ENCODE results near the gene WNT8B. TPM values are rescaled to one million over a fixed set of nuclear protein-coding genes. Genes with fewer than 3 reads are reported as not detected.

WNT8B gene
- total RNA-seq, 1 experiment from 2014 or later: 0.14 TPM

DNA sequence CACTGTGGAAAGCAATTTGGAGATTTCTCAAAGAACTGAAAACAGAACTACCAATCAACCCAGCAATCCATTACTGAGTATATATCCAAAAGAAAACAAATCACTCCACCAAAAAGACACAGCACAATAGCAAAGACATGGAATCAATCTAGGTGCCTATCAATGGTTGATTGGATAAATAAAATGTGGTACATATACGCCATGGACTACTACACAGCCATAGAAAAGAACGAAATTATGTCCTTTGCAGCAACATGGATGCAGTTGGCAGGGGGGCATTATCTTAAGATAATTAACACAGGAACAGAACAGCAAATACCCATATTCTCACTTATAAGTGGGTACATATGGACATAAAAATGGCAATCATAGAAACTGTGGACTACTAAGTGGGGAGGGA, 35.4 kb upstream of the WNT8B start:
- H3K4me1 Mint-ChIP-seq (ENCODE audit: low read depth, unreplicated experiment): no peaks in the 10 kb centered on the region
- H3K9me3 Mint-ChIP-seq (ENCODE audit: unreplicated experiment): no peaks in the 10 kb centered on the region
- BruUV-seq (replicated peaks): no TSS peak
- Histone ChIP-seq H3K36me3 (ENCODE audit: control insufficient read depth, insufficient read depth, low read length) (no peaks in the 10 kb centered on the region), H3K27me3 (replicated peaks; ENCODE audit: control insufficient read depth, insufficient read depth, low read length) (no peaks in the 10 kb centered on the region), H3K9me3 (no peaks in the 10 kb centered on the region), H3K4me1 (peaks cover 11% of the 10 kb centered on the region; the same call in 1 of the 2 replicates), H3K4me3 (ENCODE audit: low read depth, low read length) (no peak overlapping the region)
- no peaks in the 10 kb centered on the region for H3K36me3 Mint-ChIP-seq (ENCODE audit: insufficient read depth, unreplicated experiment)
- no peak overlapping the region for H3K4me3 Mint-ChIP-seq (ENCODE audit: unreplicated experiment)
- ChIA-PET POLR2A (no interaction called here), CTCF (no interaction called here)
- DNase-seq: no peak
- intact Hi-C loops (cut with micrococcal nuclease; ENCODE audit: unreplicated experiment): no loop called here
- no peaks in the 10 kb centered on the region for H3K27me3 Mint-ChIP-seq (ENCODE audit: insufficient read depth, unreplicated experiment)
- H3K27ac Mint-ChIP-seq (ENCODE audit: unreplicated experiment): no peak overlapping the region
- TF ChIP-seq, protein P1, sequence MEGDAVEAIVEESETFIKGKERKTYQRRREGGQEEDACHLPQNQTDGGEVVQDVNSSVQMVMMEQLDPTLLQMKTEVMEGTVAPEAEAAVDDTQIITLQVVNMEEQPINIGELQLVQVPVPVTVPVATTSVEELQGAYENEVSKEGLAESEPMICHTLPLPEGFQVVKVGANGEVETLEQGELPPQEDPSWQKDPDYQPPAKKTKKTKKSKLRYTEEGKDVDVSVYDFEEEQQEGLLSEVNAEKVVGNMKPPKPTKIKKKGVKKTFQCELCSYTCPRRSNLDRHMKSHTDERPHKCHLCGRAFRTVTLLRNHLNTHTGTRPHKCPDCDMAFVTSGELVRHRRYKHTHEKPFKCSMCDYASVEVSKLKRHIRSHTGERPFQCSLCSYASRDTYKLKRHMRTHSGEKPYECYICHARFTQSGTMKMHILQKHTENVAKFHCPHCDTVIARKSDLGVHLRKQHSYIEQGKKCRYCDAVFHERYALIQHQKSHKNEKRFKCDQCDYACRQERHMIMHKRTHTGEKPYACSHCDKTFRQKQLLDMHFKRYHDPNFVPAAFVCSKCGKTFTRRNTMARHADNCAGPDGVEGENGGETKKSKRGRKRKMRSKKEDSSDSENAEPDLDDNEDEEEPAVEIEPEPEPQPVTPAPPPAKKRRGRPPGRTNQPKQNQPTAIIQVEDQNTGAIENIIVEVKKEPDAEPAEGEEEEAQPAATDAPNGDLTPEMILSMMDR (IDR thresholded peaks at IDR 0.05; ENCODE audit: insufficient read depth in 1 of 2, low read depth in 1 of 2, low read length in 1 of 2, severe bottlenecking in 1 of 2, unreplicated experiment in 1 of 2): no peak

DNA sequence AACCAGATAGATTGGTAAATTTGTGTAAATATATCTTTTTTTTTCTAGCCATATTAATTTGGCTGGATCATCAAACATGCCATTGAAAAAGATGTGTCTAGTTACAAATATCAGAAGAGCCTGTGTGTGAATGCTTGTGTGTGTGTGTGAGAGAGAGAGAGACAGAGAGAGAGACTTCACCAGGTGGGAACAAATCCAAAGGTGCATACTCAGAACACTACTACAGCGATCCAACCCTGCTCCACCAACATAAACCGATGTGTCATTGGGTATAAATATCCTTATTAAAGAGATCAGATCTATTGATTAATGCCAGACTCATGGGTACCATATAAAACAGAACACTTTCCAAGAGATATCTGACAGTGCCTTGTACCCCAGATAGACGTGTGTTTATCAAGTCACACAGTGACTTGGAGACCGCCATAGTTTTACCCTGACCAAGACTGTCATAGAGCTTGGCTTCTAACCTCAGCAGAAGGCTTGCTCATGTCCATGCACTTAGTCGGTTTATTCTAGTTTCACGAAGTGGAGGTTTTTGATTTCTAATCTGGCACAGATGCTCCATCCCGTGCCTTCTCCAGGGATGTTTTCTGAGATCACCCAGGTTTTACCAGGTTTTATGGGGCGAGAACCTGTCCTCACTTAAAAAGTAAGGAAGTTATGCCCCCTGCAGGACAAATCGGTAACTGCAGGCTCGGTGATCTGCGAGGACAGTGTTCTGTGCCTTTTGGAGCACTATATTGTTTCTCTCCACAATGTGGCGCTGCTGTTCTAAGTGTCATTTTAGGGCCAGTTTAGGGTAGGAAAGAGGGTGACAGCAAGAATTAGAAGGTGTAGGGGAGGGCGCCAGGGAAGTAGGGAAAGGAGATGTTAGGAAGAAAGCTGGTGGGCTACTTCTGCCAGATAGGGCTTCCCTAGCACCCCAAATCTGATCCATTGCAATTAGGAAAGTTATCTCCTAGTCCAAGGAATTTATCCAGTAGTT, 29.3 kb upstream of the WNT8B start:
- TF ChIP-seq, protein P1 (IDR thresholded peaks at IDR 0.05; ENCODE audit: insufficient read depth in 1 of 2, low read depth in 1 of 2, low read length in 1 of 2, severe bottlenecking in 1 of 2, unreplicated experiment in 1 of 2): peak; percentile 96 to 97
- no peaks in the 10 kb centered on the region for H3K27me3 Mint-ChIP-seq (ENCODE audit: insufficient read depth, unreplicated experiment)
- H3K4me1 ChIP-seq: no peaks in the 10 kb centered on the region
- no peak overlapping the region for H3K4me3 Mint-ChIP-seq (ENCODE audit: unreplicated experiment)
- no peaks in the 10 kb centered on the region for H3K36me3 ChIP-seq (ENCODE audit: control insufficient read depth, insufficient read depth, low read length)
- H3K9me3 ChIP-seq: no peaks in the 10 kb centered on the region
- ChIA-PET CTCF (interaction anchor here (0.7 to 2.3 kb wide), 8 partner anchors 71 to 96 kb away, joined by 3 to 13 read pairs (median 4); partner anchors contain the start of gene SCD), POLR2A (no interaction called here)
- intact Hi-C loops (cut with micrococcal nuclease; ENCODE audit: unreplicated experiment): loop anchor here (1.0 to 2.0 kb wide), 8 partner anchors 49 to 445 kb away; no protein-coding TSS in a partner anchor
- no peaks in the 10 kb centered on the region for H3K36me3 Mint-ChIP-seq (ENCODE audit: insufficient read depth, unreplicated experiment)
- H3K27me3 ChIP-seq (replicated peaks; ENCODE audit: control insufficient read depth, insufficient read depth, low read length): no peaks in the 10 kb centered on the region
- H3K9me3 Mint-ChIP-seq (ENCODE audit: unreplicated experiment): no peaks in the 10 kb centered on the region
- no peak overlapping the region for H3K27ac Mint-ChIP-seq (ENCODE audit: unreplicated experiment)
- BruUV-seq (replicated peaks): no TSS peak
- H3K4me1 Mint-ChIP-seq (ENCODE audit: low read depth, unreplicated experiment): no peaks in the 10 kb centered on the region
- no peak overlapping the region for H3K4me3 ChIP-seq (ENCODE audit: low read depth, low read length)
- DNase-seq: peak; percentile 95

DNA sequence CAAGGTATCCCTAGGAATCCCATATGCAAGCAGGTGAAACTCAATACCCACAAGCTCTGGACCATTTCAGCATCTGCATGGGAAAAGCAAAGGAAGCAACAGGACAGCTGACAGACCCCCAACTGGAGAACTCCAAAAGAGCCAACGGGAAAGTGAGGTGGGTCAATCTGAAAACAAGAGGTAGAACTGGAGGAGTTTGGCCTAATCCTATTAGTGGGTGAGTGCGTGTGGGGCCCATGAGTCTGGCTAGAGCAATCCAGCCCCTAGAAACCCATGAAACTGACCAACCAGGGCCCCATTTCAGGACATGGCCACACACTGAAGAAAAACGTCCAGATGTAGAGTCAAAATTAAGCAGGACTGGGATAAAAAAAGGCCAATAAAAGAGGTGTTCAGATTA, 26.6 kb upstream of the WNT8B start:
- Mint-ChIP-seq H3K4me1 (ENCODE audit: low read depth, unreplicated experiment) (no peaks in the 10 kb centered on the region), H3K27me3 (ENCODE audit: insufficient read depth, unreplicated experiment) (no peaks in the 10 kb centered on the region), H3K9me3 (ENCODE audit: unreplicated experiment) (no peaks in the 10 kb centered on the region), H3K27ac (ENCODE audit: unreplicated experiment) (no peak overlapping the region), H3K36me3 (ENCODE audit: insufficient read depth, unreplicated experiment) (no peaks in the 10 kb centered on the region), H3K4me3 (ENCODE audit: unreplicated experiment) (no peak overlapping the region)
- POLR2A ChIA-PET: no interaction called here
- H3K9me3 ChIP-seq: no peaks in the 10 kb centered on the region
- H3K4me1 ChIP-seq: no peaks in the 10 kb centered on the region
- H3K36me3 ChIP-seq (ENCODE audit: control insufficient read depth, insufficient read depth, low read length): no peaks in the 10 kb centered on the region
- H3K4me3 ChIP-seq (ENCODE audit: low read depth, low read length): no peak overlapping the region
- TF ChIP-seq, protein P1 (IDR thresholded peaks at IDR 0.05; ENCODE audit: insufficient read depth in 1 of 2, low read depth in 1 of 2, low read length in 1 of 2, severe bottlenecking in 1 of 2, unreplicated experiment in 1 of 2): no peak
- DNase-seq: no peak
- CTCF ChIA-PET: interaction anchor here (0.7 kb wide), 1 partner anchor 83 kb away, joined by 6 read pairs; no protein-coding TSS in a partner anchor
- intact Hi-C loops (cut with micrococcal nuclease; ENCODE audit: unreplicated experiment): no loop called here
- no peaks in the 10 kb centered on the region for H3K27me3 ChIP-seq (replicated peaks; ENCODE audit: control insufficient read depth, insufficient read depth, low read length)
- BruUV-seq (replicated peaks): no TSS peak

Data from Caco-2 (cell line).